ENCODE results near the gene KIF13A.

Gene KIF13A

GRCh38 chr6:17730078-17730704, 257.2 kb downstream of the KIF13A start:
- H3K9me3 ChIP-seq (ENCODE audit: control insufficient read depth, insufficient read depth, low read depth, low read length) = peaks cover 5% of the 10 kb centered on the region; the same call in 1 of the 2 replicates
- H3K36me3 ChIP-seq (ENCODE audit: control insufficient read depth, insufficient read depth, low read length) = no peaks in the 10 kb centered on the region
- peaks cover 1% of the 10 kb centered on the region for H3K4me1 ChIP-seq (ENCODE audit: control insufficient read depth, insufficient read depth, low read length)
- H3K4me3 ChIP-seq (ENCODE audit: low read depth, low read length) = no peak overlapping the region
- H3K27ac ChIP-seq (ENCODE audit: low read depth, low read length) = no peak overlapping the region
- no peaks in the 10 kb centered on the region for H3K27me3 ChIP-seq (ENCODE audit: control insufficient read depth, insufficient read depth, low read length)
- no peak overlapping the region for H3K9ac ChIP-seq (ENCODE audit: low read length)

- no peaks in the 10 kb centered on the region for H3K36me3 ChIP-seq (ENCODE audit: control insufficient read depth, insufficient read depth, low read length)
Observed at GRCh38 chr6:17729223-17730077, 258.0 kb downstream of the KIF13A start.

GRCh38 chr6:17728551-17729222, 258.7 kb downstream of the KIF13A start:
- H3K9ac ChIP-seq (ENCODE audit: low read length) = no peak overlapping the region
- H3K4me3 ChIP-seq (ENCODE audit: low read depth, low read length) = no peak overlapping the region
- H3K36me3 ChIP-seq (ENCODE audit: control insufficient read depth, insufficient read depth, low read length) = no peaks in the 10 kb centered on the region
- H3K9me3 ChIP-seq (ENCODE audit: control insufficient read depth, insufficient read depth, low read depth, low read length) = peaks cover 5% of the 10 kb centered on the region; the same call in 1 of the 2 replicates
- H3K27me3 ChIP-seq (ENCODE audit: control insufficient read depth, insufficient read depth, low read length) = no peaks in the 10 kb centered on the region
- no peak overlapping the region for H3K27ac ChIP-seq (ENCODE audit: low read depth, low read length)
- peaks cover 9% of the 10 kb centered on the region for H3K4me1 ChIP-seq (ENCODE audit: control insufficient read depth, insufficient read depth, low read length)

More at GRCh38 chr6:17729223-17730077, 258.0 kb downstream of the KIF13A start:
- Histone ChIP-seq H3K27me3 (ENCODE audit: control insufficient read depth, insufficient read depth, low read length) (no peaks in the 10 kb centered on the region), H3K4me1 (ENCODE audit: control insufficient read depth, insufficient read depth, low read length) (peaks cover 9% of the 10 kb centered on the region), H3K9ac (ENCODE audit: low read length) (no peak overlapping the region), H3K4me3 (ENCODE audit: low read depth, low read length) (no peak overlapping the region), H3K9me3 (ENCODE audit: control insufficient read depth, insufficient read depth, low read depth, low read length) (peaks cover 5% of the 10 kb centered on the region; the same call in 1 of the 2 replicates), H3K27ac (ENCODE audit: low read depth, low read length) (no peak overlapping the region)

GRCh38 chr6:17725083-17725482, 262.4 kb downstream of the KIF13A start:
- Histone ChIP-seq H3K9me3 (ENCODE audit: control insufficient read depth, insufficient read depth, low read depth, low read length) (peaks cover 5% of the 10 kb centered on the region; the same call in 1 of the 2 replicates), H3K36me3 (ENCODE audit: control insufficient read depth, insufficient read depth, low read length) (no peaks in the 10 kb centered on the region), H3K27me3 (ENCODE audit: control insufficient read depth, insufficient read depth, low read length) (no peaks in the 10 kb centered on the region), H3K4me3 (ENCODE audit: low read depth, low read length) (no peak overlapping the region), H3K9ac (ENCODE audit: low read length) (no peak overlapping the region), H3K27ac (ENCODE audit: low read depth, low read length) (no peak overlapping the region), H3K4me1 (ENCODE audit: control insufficient read depth, insufficient read depth, low read length) (peaks cover 12% of the 10 kb centered on the region)

- H3K4me1 ChIP-seq (ENCODE audit: control insufficient read depth, insufficient read depth, low read length) = peaks cover 12% of the 10 kb centered on the region
- H3K4me3 ChIP-seq (ENCODE audit: low read depth, low read length) = no peak overlapping the region
- peaks cover 2% of the 10 kb centered on the region; the same call in 1 of the 2 replicates for H3K9me3 ChIP-seq (ENCODE audit: control insufficient read depth, insufficient read depth, low read depth, low read length)
- H3K9ac ChIP-seq (ENCODE audit: low read length) = no peak overlapping the region
- no peaks in the 10 kb centered on the region for H3K36me3 ChIP-seq (ENCODE audit: control insufficient read depth, insufficient read depth, low read length)
- H3K27me3 ChIP-seq (ENCODE audit: control insufficient read depth, insufficient read depth, low read length) = no peaks in the 10 kb centered on the region
- H3K27ac ChIP-seq (ENCODE audit: low read depth, low read length) = no peak overlapping the region
Observed at GRCh38 chr6:17724341-17724740, 263.1 kb downstream of the KIF13A start.

GRCh38 chr6:17721671-17722070, 265.8 kb downstream of the KIF13A start:
- Histone ChIP-seq H3K36me3 (ENCODE audit: control insufficient read depth, insufficient read depth, low read length) (no peaks in the 10 kb centered on the region), H3K4me1 (ENCODE audit: control insufficient read depth, insufficient read depth, low read length) (peaks cover 12% of the 10 kb centered on the region), H3K27ac (ENCODE audit: low read depth, low read length) (no peak overlapping the region), H3K9ac (ENCODE audit: low read length) (no peak overlapping the region), H3K9me3 (ENCODE audit: control insufficient read depth, insufficient read depth, low read depth, low read length) (no peaks in the 10 kb centered on the region), H3K27me3 (ENCODE audit: control insufficient read depth, insufficient read depth, low read length) (no peaks in the 10 kb centered on the region), H3K4me3 (ENCODE audit: low read depth, low read length) (no peak overlapping the region)

GRCh38 chr6:17719323-17720041, 268.0 kb downstream of the KIF13A start:
- Histone ChIP-seq H3K36me3 (ENCODE audit: control insufficient read depth, insufficient read depth, low read length) (no peaks in the 10 kb centered on the region), H3K27ac (ENCODE audit: low read depth, low read length) (no peak overlapping the region), H3K9ac (ENCODE audit: low read length) (no peak overlapping the region), H3K4me1 (ENCODE audit: control insufficient read depth, insufficient read depth, low read length) (peaks cover 13% of the 10 kb centered on the region), H3K9me3 (ENCODE audit: control insufficient read depth, insufficient read depth, low read depth, low read length) (no peaks in the 10 kb centered on the region), H3K27me3 (ENCODE audit: control insufficient read depth, insufficient read depth, low read length) (no peaks in the 10 kb centered on the region), H3K4me3 (ENCODE audit: low read depth, low read length) (no peak overlapping the region)

GRCh38 chr6:17716221-17716620, 271.2 kb downstream of the KIF13A start:
- H3K4me1 ChIP-seq (ENCODE audit: control insufficient read depth, insufficient read depth, low read length) = peaks cover 17% of the 10 kb centered on the region
- H3K9ac ChIP-seq (ENCODE audit: low read length) = no peak overlapping the region
- no peaks in the 10 kb centered on the region for H3K36me3 ChIP-seq (ENCODE audit: control insufficient read depth, insufficient read depth, low read length)
- H3K9me3 ChIP-seq (ENCODE audit: control insufficient read depth, insufficient read depth, low read depth, low read length) = no peaks in the 10 kb centered on the region
- H3K27me3 ChIP-seq (ENCODE audit: control insufficient read depth, insufficient read depth, low read length) = no peaks in the 10 kb centered on the region
- no peak overlapping the region for H3K27ac ChIP-seq (ENCODE audit: low read depth, low read length)
- H3K4me3 ChIP-seq (ENCODE audit: low read depth, low read length) = no peak overlapping the region

GRCh38 chr6:17714879-17715851, 272.3 kb downstream of the KIF13A start:
- peak overlapping the region; percentile 13 for H3K9ac ChIP-seq (ENCODE audit: low read length)
- peaks cover 17% of the 10 kb centered on the region for H3K4me1 ChIP-seq (ENCODE audit: control insufficient read depth, insufficient read depth, low read length)
- H3K9me3 ChIP-seq (ENCODE audit: control insufficient read depth, insufficient read depth, low read depth, low read length) = no peaks in the 10 kb centered on the region
- no peak overlapping the region for H3K4me3 ChIP-seq (ENCODE audit: low read depth, low read length)
- H3K36me3 ChIP-seq (ENCODE audit: control insufficient read depth, insufficient read depth, low read length) = no peaks in the 10 kb centered on the region
- H3K27ac ChIP-seq (ENCODE audit: low read depth, low read length) = peak overlapping the region; percentile 50; the same call in 1 of the 2 replicates
- H3K27me3 ChIP-seq (ENCODE audit: control insufficient read depth, insufficient read depth, low read length) = no peaks in the 10 kb centered on the region

- Histone ChIP-seq H3K4me1 (ENCODE audit: control insufficient read depth, insufficient read depth, low read length) (peaks cover 17% of the 10 kb centered on the region), H3K9me3 (ENCODE audit: control insufficient read depth, insufficient read depth, low read depth, low read length) (no peaks in the 10 kb centered on the region), H3K27me3 (ENCODE audit: control insufficient read depth, insufficient read depth, low read length) (no peaks in the 10 kb centered on the region), H3K27ac (ENCODE audit: low read depth, low read length) (no peak overlapping the region), H3K9ac (ENCODE audit: low read length) (no peak overlapping the region), H3K36me3 (ENCODE audit: control insufficient read depth, insufficient read depth, low read length) (no peaks in the 10 kb centered on the region), H3K4me3 (ENCODE audit: low read depth, low read length) (no peak overlapping the region)
Observed at GRCh38 chr6:17714177-17714576, 273.3 kb downstream of the KIF13A start.
